H1 (cell line): ENCODE data around the gene MAP3K14. TPM values are rescaled to one million over a fixed set of nuclear protein-coding genes. Genes with fewer than 3 reads are reported as not detected.
A peak's percentile ranks its signal among the peaks of the same experiment; 100 is the strongest.

Source experiments
- ASH2L ChIP-seq: fragments of 200-600, 300-600 bp; sonication (generic); IDR thresholded peaks from one replicate; pipeline ENCODE4 v1.7.1; 2017; ENCODE audit warnings: low read length
- ATF2 ChIP-seq: IDR thresholded peaks from 2 replicates; pipeline ENCODE4 v1.6.1; 2012; ENCODE audit warnings: low read length, inconsistent platforms
- BACH1 ChIP-seq: IDR thresholded peaks from 2 replicates; pipeline ENCODE4 v1.6.1; 2012; ENCODE audit warnings: low read length, improper control_type of control experiment
- BCL11A ChIP-seq, 2 experiments: IDR thresholded peaks; one replicate each; pipeline ENCODE4 v1.6.1; 2011; ENCODE audit warnings: low read depth in 2 of 2, low read length in 2 of 2, mild to moderate bottlenecking in 2 of 2
- CBX8 ChIP-seq: fragments of 300-800, 300-1000 bp; sonication (generic); IDR thresholded peaks from 2 replicates; pipeline ENCODE4 v1.7.1; 2016; ENCODE audit warnings: low read depth, low read length, borderline replicate concordance
- CEBPB ChIP-seq: IDR thresholded peaks from 2 replicates; pipeline ENCODE4 v1.6.1; 2012; ENCODE audit warnings: low read depth, low read length
- CHD1 ChIP-seq: IDR thresholded peaks from 2 replicates; pipeline ENCODE4 v1.6.1; 2012; ENCODE audit warnings: low read depth, low read length, improper control_type of control experiment
- EZH2 ChIP-seq: fragments of 200-600 bp; sonication (generic); IDR thresholded peaks from 2 replicates; pipeline ENCODE4 v1.7.1; 2012; ENCODE audit warnings: low read depth, mild to moderate bottlenecking, moderate library complexity, low read length, inconsistent platforms; ENCODE audit not compliant: severe bottlenecking
- HDAC6 ChIP-seq: IDR thresholded peaks from one replicate; pipeline ENCODE4 v1.7.1; 2012; ENCODE audit warnings: low read depth, mild to moderate bottlenecking, inconsistent platforms, low read length, moderate library complexity
- JUN ChIP-seq: IDR thresholded peaks from 2 replicates; pipeline ENCODE4 v1.6.1; 2011; ENCODE audit warnings: low read depth, mild to moderate bottlenecking, improper control_type of control experiment, low read length
- JUND ChIP-seq: IDR thresholded peaks from 2 replicates; pipeline ENCODE4 v1.6.1; 2011; ENCODE audit warnings: mild to moderate bottlenecking, improper control_type of control experiment, low read length
- MAX ChIP-seq: IDR thresholded peaks from 2 replicates; pipeline ENCODE4 v1.6.1; 2012; ENCODE audit warnings: inconsistent platforms
- NANOG ChIP-seq: IDR thresholded peaks from 2 replicates; pipeline ENCODE4 v1.6.1; 2011; ENCODE audit warnings: low read length, low read depth, mild to moderate bottlenecking, inconsistent platforms; ENCODE audit not compliant: insufficient read depth, poor library complexity, severe bottlenecking
- PHF8 ChIP-seq: fragments of 200-600 bp; sonication (generic); conservative IDR thresholded peaks from 2 replicates; pipeline ENCODE4 v1.7.1; 2012; ENCODE audit warnings: low read depth, mild to moderate bottlenecking, inconsistent platforms, low read length, moderate library complexity
- POLR2A ChIP-seq, 2 experiments: IDR thresholded peaks; 1 replicate in 1 of 2; 2 replicates in 1 of 2; pipeline ENCODE4 v1.6.1; 2011; ENCODE audit warnings: low read depth in 2 of 2, low read length in 2 of 2, mild to moderate bottlenecking in 2 of 2; ENCODE audit errors: control extremely low read depth in 1 of 2
- POLR2AphosphoS5 ChIP-seq: IDR thresholded peaks from 2 replicates; pipeline ENCODE4 v1.6.1; 2011; ENCODE audit warnings: low read depth, low read length
- RFX5 ChIP-seq: IDR thresholded peaks from 2 replicates; pipeline ENCODE4 v1.6.1; 2011; ENCODE audit warnings: low read depth, low read length, improper control_type of control experiment, borderline replicate concordance
- SIN3A ChIP-seq, 2 experiments: IDR thresholded peaks in 1 of 2; conservative IDR thresholded peaks in 1 of 2; 2 replicates each; pipeline ENCODE4 v1.6.1; 2011 to 2012; ENCODE audit warnings: low read length in 2 of 2, improper control_type of control experiment in 1 of 2, low read depth in 1 of 2, mild to moderate bottlenecking in 1 of 2
- SIRT6 ChIP-seq: IDR thresholded peaks from one replicate; pipeline ENCODE4 v1.7.1; 2012; ENCODE audit warnings: low read length, inconsistent platforms
- SP1 ChIP-seq: IDR thresholded peaks from 2 replicates; pipeline ENCODE4 v1.6.1; 2011; ENCODE audit warnings: low read depth, low read length
- SP4 ChIP-seq: IDR thresholded peaks from 2 replicates; pipeline ENCODE4 v1.6.1; 2012; ENCODE audit warnings: low read length, inconsistent platforms
- YY1 ChIP-seq: IDR thresholded peaks from 2 replicates; pipeline ENCODE4 v1.6.1; 2011; ENCODE audit warnings: low read depth, mild to moderate bottlenecking, low read length
- ZNF274 ChIP-seq: IDR thresholded peaks from 2 replicates; pipeline ENCODE4 v1.7.0; 2012; ENCODE audit warnings: low read length, borderline replicate concordance; ENCODE audit errors: extremely low read depth
- polyA plus RNA-seq, 7 experiments: library from polyadenylated mRNA; depleted of rRNA in 3 of 7; stranded (reverse) in 5 of 7; unstranded in 2 of 7; fragments of >200 nt in 5 of 7; fragments of 200-250 nt in 2 of 7; gene quantifications; 1 replicate in 5 of 7; 2 replicates in 1 of 7; 4 replicates in 1 of 7; pipeline versions ENCODE4 v1.2.1 to v1.2.3, GENCODE V29; 2011 to 2013; ENCODE audit warnings: missing spikeins in 2 of 7, mixed read lengths in 2 of 7
- total RNA-seq: library from RNA; stranded (reverse); fragmentation: NEBNext Ultra II Directional; extraction: Animal tissue kit (Norgen Biotek cat#: 25700); gene quantifications from 2 replicates; pipeline ENCODE4 v1.2.1, GENCODE V29; 2021

The MAP3K14 gene
- total and polyA plus RNA-seq, 2 of the 8 experiments (the other 6 are each of a cell fraction or from before 2014, with no cell fraction given) = 5.2 to 6.1 TPM

GRCh38 chr17:45317111-45317928, 500 bp upstream of the MAP3K14 start (continued):
- TF ChIP-seq BCL11A (IDR thresholded peaks at IDR 0.05; ENCODE audit: low read depth in 2 of 2, low read length in 2 of 2) (no peak), ZNF274 (no peak), MAX (peak; percentile 81), ATF2 (no peak), EZH2 (no peak), SP4 (peak; percentile 82; the same call in 1 of the 2 replicates), YY1 (no peak), SP1 (peak; percentile 87), BACH1 (peak; percentile 48; the same call in 1 of the 2 replicates), POLR2AphosphoS5 (peak; percentile 29; the same call in 1 of the 2 replicates), ASH2L (peak; percentile 9), SIRT6 (no peak), RFX5 (0 out of 2 replicates have a peak, but pooled peaks have one; percentile 14), POLR2A (IDR thresholded peaks at IDR 0.05; ENCODE audit: control extremely low read depth in 1 of 2, low read depth in 2 of 2, low read length in 2 of 2) (0 out of 3 replicates have a peak, but pooled peaks of 1 of the 2 experiments have one; percentile 14), CHD1 (no peak), JUN (no peak), PHF8 (peak; percentile 37; the same call in 1 of the 2 replicates), CEBPB (no peak), SIN3A (conservative IDR thresholded peaks at IDR 0.05 in 1 of 2, IDR thresholded peaks at IDR 0.05 in 1 of 2; ENCODE audit: low read depth in 1 of 2, low read length in 2 of 2) (peak in 1 of 2 experiments; percentile 88; a peak in 2 of 4 replicates), HDAC6 (no peak), JUND (no peak), NANOG (no peak), CBX8 (no peak)
